Stimulated activated CD8-positive, alpha-beta memory T cell treated with anti-CD3 and anti-CD28 coated beads, Interleukin-7, amount 100 ng/mL, for 4 hours (primary cell): ENCODE results near the gene PIP4K2A.
"Not testable (repeated sequence)": the region's sequence is repeated elsewhere in the genome, so short reads cannot be mapped to it uniquely, and the experiment has no call there.

Experiments
- DNase-seq, 2 donors: peaks; one replicate each; pipeline ENCODE4 v3.0.0-alpha.2; 2020; ENCODE audit warnings: low read depth in 2 of 2

PIP4K2A gene

GRCh38 chr10:22714479-22715289 lies at the start of gene PIP4K2A:
PIP4K2A (minus strand) TSS chr10:22714578; CDS start chr10:22714326, 252 bp downstream.
- peak in 1 of 2 donors; percentile 74 for DNase-seq

GRCh38 chr10:22761569-22762220 lies 47.3 kb upstream of the PIP4K2A start:
- no peak for DNase-seq

- DNase-seq, result no peak
These were observed 45.6 kb upstream of the PIP4K2A start for GRCh38 chr10:22760025-22760424.

GRCh38 chr10:22758867-22759266 lies 44.5 kb upstream of the PIP4K2A start:
- DNase-seq, result no peak

GRCh38 chr10:22754296-22754695 lies 39.9 kb upstream of the PIP4K2A start:
- no peak for DNase-seq

- DNase-seq, result no peak
These were observed 39.4 kb upstream of the PIP4K2A start for GRCh38 chr10:22753786-22754185.

GRCh38 chr10:22752272-22752889 lies 38.0 kb upstream of the PIP4K2A start:
- no peak for DNase-seq

GRCh38 chr10:22750131-22750530 lies 35.8 kb upstream of the PIP4K2A start:
- DNase-seq, result no peak

- DNase-seq, result not testable (repeated sequence)
These were observed 30.5 kb upstream of the PIP4K2A start for GRCh38 chr10:22744858-22745257.

- DNase-seq, result no peak
These were observed 28.3 kb upstream of the PIP4K2A start for GRCh38 chr10:22742678-22743077.

GRCh38 chr10:22741631-22742030 lies 27.3 kb upstream of the PIP4K2A start:
- not testable (repeated sequence) for DNase-seq

- no peak for DNase-seq
These were observed 25.8 kb upstream of the PIP4K2A start for GRCh38 chr10:22740180-22740579.

GRCh38 chr10:22737587-22737986 lies 23.2 kb upstream of the PIP4K2A start:
- no peak for DNase-seq

- no peak for DNase-seq
These were observed 21.8 kb upstream of the PIP4K2A start for GRCh38 chr10:22736134-22736533.

GRCh38 chr10:22733992-22734391 lies 19.6 kb upstream of the PIP4K2A start:
- DNase-seq, result no peak

- DNase-seq, result no peak
These were observed 13.3 kb upstream of the PIP4K2A start for GRCh38 chr10:22727663-22728062.

GRCh38 chr10:22727112-22727511 lies 12.7 kb upstream of the PIP4K2A start:
- DNase-seq, result no peak

GRCh38 chr10:22724773-22725172 lies 10.4 kb upstream of the PIP4K2A start:
- DNase-seq, result no peak

- DNase-seq, result no peak
These were observed 9.4 kb upstream of the PIP4K2A start for GRCh38 chr10:22723783-22724182.

- no peak for DNase-seq
These were observed 9.0 kb upstream of the PIP4K2A start for GRCh38 chr10:22723343-22723779.

- no peak for DNase-seq
These were observed 8.3 kb upstream of the PIP4K2A start for GRCh38 chr10:22722626-22723169.

GRCh38 chr10:22720667-22721066 lies 6.3 kb upstream of the PIP4K2A start:
- no peak for DNase-seq
